Measurements from ENCODE around the gene SLC13A2. TPM values are rescaled to one million over a fixed set of nuclear protein-coding genes. Genes with fewer than 3 reads are reported as not detected.
"Not testable (repeated sequence)": the region's sequence is repeated elsewhere in the genome, so short reads cannot be mapped to it uniquely, and the experiment has no call there.

SLC13A2 gene
- total RNA-seq, 6 experiments from 2014 or later: 0.09 to 0.49 (median 0.24) TPM

DNA sequence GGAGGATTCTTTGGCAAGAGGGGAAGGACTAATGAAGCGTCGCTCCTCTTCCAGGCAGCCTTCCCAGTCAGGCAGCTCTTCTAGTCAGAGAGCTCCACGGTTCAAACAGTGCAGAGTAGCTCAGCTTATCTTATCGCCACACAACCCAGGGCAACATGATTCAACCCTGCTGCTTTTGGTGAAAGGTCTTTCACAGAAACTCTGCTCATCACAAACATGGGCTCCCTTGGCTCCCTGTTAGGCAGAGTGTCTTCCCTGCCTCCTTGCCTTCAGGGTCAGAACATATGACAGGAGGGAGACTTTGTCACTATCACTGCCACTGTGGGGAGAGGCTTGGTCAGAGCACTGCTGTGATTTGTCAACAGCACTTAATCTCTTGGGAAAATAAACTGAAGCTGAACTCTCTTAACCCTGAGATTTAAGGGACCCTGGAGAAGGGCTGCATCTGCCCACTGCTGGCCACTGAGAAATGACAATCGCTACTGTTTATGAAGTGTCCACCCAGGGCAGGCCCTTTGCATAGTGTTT lies 6.9 kb upstream of the SLC13A2 start:
- H3K9me3 ChIP-seq: no peaks in the 10 kb centered on the region
- DNase-seq: no peak
- peak; percentile 25 to 57 (median 43) for ATAC-seq
- peaks cover 0 to 6% (median 0%) of the 10 kb centered on the region in 4 donors for H3K4me1 ChIP-seq
- no peaks in the 10 kb centered on the region for H3K36me3 ChIP-seq
- intact Hi-C loops (cut with DNase I): no loop called here
- TF ChIP-seq, protein P1, sequence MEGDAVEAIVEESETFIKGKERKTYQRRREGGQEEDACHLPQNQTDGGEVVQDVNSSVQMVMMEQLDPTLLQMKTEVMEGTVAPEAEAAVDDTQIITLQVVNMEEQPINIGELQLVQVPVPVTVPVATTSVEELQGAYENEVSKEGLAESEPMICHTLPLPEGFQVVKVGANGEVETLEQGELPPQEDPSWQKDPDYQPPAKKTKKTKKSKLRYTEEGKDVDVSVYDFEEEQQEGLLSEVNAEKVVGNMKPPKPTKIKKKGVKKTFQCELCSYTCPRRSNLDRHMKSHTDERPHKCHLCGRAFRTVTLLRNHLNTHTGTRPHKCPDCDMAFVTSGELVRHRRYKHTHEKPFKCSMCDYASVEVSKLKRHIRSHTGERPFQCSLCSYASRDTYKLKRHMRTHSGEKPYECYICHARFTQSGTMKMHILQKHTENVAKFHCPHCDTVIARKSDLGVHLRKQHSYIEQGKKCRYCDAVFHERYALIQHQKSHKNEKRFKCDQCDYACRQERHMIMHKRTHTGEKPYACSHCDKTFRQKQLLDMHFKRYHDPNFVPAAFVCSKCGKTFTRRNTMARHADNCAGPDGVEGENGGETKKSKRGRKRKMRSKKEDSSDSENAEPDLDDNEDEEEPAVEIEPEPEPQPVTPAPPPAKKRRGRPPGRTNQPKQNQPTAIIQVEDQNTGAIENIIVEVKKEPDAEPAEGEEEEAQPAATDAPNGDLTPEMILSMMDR (IDR thresholded peaks at IDR 0.05): no peak
- TF ChIP-seq POLR2A (IDR thresholded peaks at IDR 0.05): no peak
- H3K4me3 ChIP-seq: no peak overlapping the region
- 12% methylated on average over 2 of the region's 5 CpGs for WGBS (ENCODE audit: insufficient coverage, low coverage, low lambda C conversion rate, missing lambda C conversion rate)
- no peak overlapping the region for H3K27ac ChIP-seq
- no peaks in the 10 kb centered on the region for H3K27me3 ChIP-seq

DNA sequence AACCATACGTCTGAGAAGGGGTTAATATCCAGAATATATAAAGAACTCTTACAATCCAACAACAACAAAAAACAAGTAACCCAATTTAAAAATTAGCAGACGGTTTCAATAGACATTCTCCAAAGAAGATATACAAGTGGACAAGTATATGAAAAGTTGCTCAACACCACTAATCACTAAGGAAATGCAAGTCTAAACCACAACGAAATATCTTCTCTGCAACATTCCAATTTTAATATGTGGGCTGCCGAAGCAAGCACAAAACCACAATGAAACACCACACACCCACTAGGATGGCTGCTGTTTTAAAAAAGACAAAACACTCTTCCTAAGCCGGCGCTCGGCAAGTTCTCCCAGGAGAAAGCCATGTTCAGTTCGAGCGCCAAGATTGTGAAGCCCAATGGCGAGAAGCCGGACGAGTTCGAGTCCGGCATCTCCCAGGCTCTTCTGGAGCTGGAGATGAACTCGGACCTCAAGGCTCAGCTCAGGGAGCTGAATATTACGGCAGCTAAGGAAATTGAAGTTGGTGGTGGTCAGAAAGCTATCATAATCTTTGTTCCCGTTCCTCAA lies 5.9 kb upstream of the SLC13A2 start:
- no peak overlapping the region for H3K4me3 ChIP-seq
- no peaks in the 10 kb centered on the region for H3K27me3 ChIP-seq
- 55% methylated on average over 17 of the region's 17 CpGs for WGBS (ENCODE audit: insufficient coverage, low coverage, low lambda C conversion rate, missing lambda C conversion rate)
- no peak for DNase-seq
- H3K4me1 ChIP-seq: peaks cover 0 to 6% (median 0%) of the 10 kb centered on the region in 4 donors
- no peak for ATAC-seq
- no peaks in the 10 kb centered on the region for H3K9me3 ChIP-seq
- H3K27ac ChIP-seq: no peak overlapping the region
- TF ChIP-seq POLR2A (IDR thresholded peaks at IDR 0.05): no peak
- TF ChIP-seq, protein P1 (IDR thresholded peaks at IDR 0.05): no peak
- intact Hi-C loops (cut with DNase I): no loop called here
- no peaks in the 10 kb centered on the region for H3K36me3 ChIP-seq

DNA sequence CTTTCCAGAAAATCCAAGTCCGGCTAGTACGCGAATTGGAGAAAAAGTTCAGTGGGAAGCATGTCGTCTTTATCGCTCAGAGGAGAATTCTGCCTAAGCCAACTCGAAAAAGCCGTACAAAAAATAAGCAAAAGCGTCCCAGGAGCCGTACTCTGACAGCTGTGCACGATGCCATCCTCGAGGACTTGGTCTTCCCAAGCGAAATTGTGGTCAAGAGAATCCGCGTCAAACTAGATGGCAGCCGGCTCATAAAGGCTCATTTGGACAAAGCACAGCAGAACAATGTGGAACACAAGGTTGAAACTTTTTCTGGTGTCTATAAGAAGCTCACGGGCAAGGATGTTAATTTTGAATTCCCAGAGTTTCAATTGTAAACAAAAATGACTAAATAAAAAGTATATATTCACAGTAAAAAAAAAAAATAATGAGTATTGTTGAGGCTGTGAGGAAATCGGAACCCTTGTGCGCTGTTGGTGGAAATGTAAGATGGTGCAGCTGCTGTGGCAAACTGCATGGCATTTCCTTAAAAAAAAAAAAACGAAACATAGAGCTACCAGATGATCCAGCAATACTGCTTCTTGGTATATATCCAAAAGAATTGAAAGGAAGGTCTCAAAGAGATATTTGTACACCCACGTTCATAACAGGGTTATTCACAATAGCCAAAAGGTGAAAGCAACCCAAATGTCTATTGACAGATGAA lies 5.3 kb upstream of the SLC13A2 start:
- WGBS (ENCODE audit: insufficient coverage, low coverage, low lambda C conversion rate, missing lambda C conversion rate): 54% methylated on average over 13 of the region's 20 CpGs
- H3K27ac ChIP-seq; intact Hi-C loops (cut with DNase I); H3K4me1 ChIP-seq; DNase-seq; H3K27me3 ChIP-seq; H3K36me3 ChIP-seq; ATAC-seq; H3K9me3 ChIP-seq; H3K4me3 ChIP-seq: not testable (repeated sequence)

DNA sequence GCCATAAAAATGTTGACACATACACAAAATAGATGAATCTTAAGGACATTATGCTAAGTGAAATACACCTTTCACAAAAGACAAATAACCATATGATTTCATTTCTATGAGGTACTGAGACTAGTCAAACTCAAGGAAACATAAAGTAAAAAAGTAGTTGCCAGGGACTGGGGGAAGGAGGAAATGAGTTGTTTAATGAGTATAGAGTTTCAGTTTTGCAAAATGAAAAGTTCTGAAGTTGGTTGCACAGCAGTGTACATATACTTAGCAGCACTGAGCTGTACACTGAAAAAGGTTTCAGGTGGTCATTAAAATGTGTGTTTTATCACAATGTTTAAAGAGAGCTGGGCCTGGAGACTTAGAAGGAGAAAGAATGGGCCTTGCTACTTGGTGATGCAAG lies 4.7 kb upstream of the SLC13A2 start:
- Histone ChIP-seq H3K4me3 (no peak overlapping the region), H3K27me3 (no peaks in the 10 kb centered on the region), H3K36me3 (no peaks in the 10 kb centered on the region), H3K4me1 (peaks cover 0 to 6% (median 0%) of the 10 kb centered on the region in 4 donors), H3K9me3 (no peaks in the 10 kb centered on the region), H3K27ac (no peak overlapping the region)
- intact Hi-C loops (cut with DNase I): no loop called here
- no peak for ATAC-seq
- no peak for DNase-seq
- no peak for TF ChIP-seq POLR2A (IDR thresholded peaks at IDR 0.05)
- TF ChIP-seq, protein P1 (IDR thresholded peaks at IDR 0.05): no peak

DNA sequence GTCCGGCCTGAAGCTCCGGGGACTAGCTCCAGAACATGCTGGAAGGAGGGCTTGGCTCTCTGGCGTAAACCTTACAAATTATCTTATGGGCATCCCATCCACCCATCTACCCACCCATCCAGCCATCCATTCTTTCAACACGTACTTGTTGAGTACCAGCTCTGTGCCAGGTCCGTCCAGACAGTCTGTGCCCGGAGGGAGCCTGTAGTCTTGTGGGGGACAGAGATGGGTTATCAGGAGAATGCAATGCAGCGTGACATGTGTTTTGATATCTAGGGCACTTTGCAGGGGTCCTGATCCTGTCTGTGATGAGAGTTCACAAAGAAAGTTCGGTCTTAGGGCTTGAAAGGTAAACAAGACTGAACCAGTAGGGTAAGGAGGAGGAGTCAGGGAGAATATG lies 4.1 kb upstream of the SLC13A2 start:
- H3K36me3 ChIP-seq: no peaks in the 10 kb centered on the region
- no peaks in the 10 kb centered on the region for H3K27me3 ChIP-seq
- no peak overlapping the region for H3K4me3 ChIP-seq
- H3K4me1 ChIP-seq: peaks cover 0 to 6% (median 0%) of the 10 kb centered on the region in 4 donors
- DNase-seq: no peak
- WGBS (ENCODE audit: insufficient coverage, low coverage, low lambda C conversion rate, missing lambda C conversion rate): 94% methylated on average over 3 of the region's 8 CpGs
- TF ChIP-seq, protein P1 (IDR thresholded peaks at IDR 0.05): no peak
- no peak for TF ChIP-seq POLR2A (IDR thresholded peaks at IDR 0.05)
- no peaks in the 10 kb centered on the region for H3K9me3 ChIP-seq
- no peak for ATAC-seq
- intact Hi-C loops (cut with DNase I): no loop called here
- H3K27ac ChIP-seq: no peak overlapping the region

Data from right lobe of liver (tissue), 6 donors.